RWPE2 (cell line): ENCODE results near the gene KLHL21.

Experiments used
- ATAC-seq: fragments of 200-7000 bp; cut with Tn5 transposase; 3 replicates; pipeline ENCODE4 v1.9.1; 2021; ENCODE audit warnings: low read depth
- DNase-seq: peaks from one replicate; pipeline ENCODE4 v3.0.0-alpha.2; 2020; ENCODE audit warnings: low spot score
- H3K27ac ChIP-seq: fragments of 450-650 bp; 2 replicates; pipeline ENCODE4 v1.5.1; 2017; ENCODE audit warnings: mild to moderate bottlenecking; ENCODE audit not compliant: poor library complexity, severe bottlenecking
- H3K27me3 ChIP-seq: fragments of 250-450 bp; sonication (Bioruptor Pico); 2 replicates; pipeline ENCODE4 v1.5.1; 2021; ENCODE audit warnings: mild to moderate bottlenecking, moderate library complexity; ENCODE audit not compliant: insufficient read depth, poor library complexity, severe bottlenecking
- H3K36me3 ChIP-seq: fragments of 250-450 bp; sonication (Bioruptor Pico); 2 replicates; pipeline ENCODE4 v1.5.1; 2020; ENCODE audit warnings: low read depth, mild to moderate bottlenecking, moderate library complexity
- H3K4me1 ChIP-seq: fragments of 250-450 bp; sonication (Bioruptor Pico); 2 replicates; pipeline ENCODE4 v1.5.1; 2021; ENCODE audit warnings: mild to moderate bottlenecking, moderate library complexity; ENCODE audit not compliant: insufficient read depth, poor library complexity, severe bottlenecking
- H3K4me3 ChIP-seq: fragments of 250-450 bp; sonication (Bioruptor Pico); 2 replicates; pipeline ENCODE4 v1.5.1; 2021; ENCODE audit warnings: mild to moderate bottlenecking, moderate library complexity; ENCODE audit not compliant: severe bottlenecking
- H3K9me3 ChIP-seq: fragments of 250-450 bp; sonication (Bioruptor Pico); 2 replicates; pipeline ENCODE4 v1.5.1; 2021; ENCODE audit warnings: mild to moderate bottlenecking, moderate library complexity; ENCODE audit not compliant: severe bottlenecking
- TF ChIP-seq, protein P1 (sequence below): fragments of 450-650 bp; IDR thresholded peaks from one replicate; pipeline ENCODE4 v1.5.1; 2017; ENCODE audit warnings: mild to moderate bottlenecking, moderate library complexity; ENCODE audit not compliant: poor library complexity, severe bottlenecking

Gene KLHL21

DNA sequence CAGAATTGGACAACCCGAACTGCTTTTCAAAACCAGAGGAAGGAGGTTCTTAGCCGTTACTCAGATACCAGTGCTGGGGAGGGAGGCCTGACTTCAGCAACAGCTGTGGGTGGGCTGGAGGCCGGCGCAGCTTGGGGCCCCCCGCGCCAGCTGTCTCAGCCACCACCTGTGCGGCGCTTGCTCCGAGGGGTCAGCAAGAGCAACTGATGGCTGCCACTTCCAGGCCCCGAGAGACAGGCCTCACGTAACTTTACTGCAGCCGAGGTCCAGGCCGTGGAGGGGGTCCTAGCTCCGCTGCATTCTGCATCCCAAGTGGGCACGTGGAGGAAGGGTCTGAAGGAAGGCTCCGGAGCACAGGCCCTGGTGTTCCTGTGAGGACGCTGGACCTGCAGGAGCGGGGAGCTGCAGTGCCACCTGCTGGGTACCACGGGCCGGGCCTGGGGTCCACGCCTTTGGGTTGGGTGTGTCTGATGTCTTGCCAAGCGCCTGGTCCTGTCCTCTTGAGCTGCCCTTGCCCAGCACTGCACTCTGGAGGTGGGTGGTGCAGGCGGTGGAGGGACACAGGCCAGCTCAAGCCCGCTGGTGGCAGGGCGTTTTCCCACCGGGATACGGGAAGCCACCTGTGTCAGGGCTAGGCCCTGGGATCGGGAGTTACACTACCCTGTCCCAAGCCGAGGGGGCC lies 31.8 kb upstream of the KLHL21 start:
- ATAC-seq (peak; percentile 70), DNase-seq (no peak)
- Histone ChIP-seq H3K4me3 (no peak overlapping the region), H3K36me3 (peaks cover 82% of the 10 kb centered on the region), H3K27ac (no peak overlapping the region), H3K27me3 (no peaks in the 10 kb centered on the region), H3K4me1 (no peaks in the 10 kb centered on the region), H3K9me3 (no peaks in the 10 kb centered on the region)
- TF ChIP-seq, protein P1, sequence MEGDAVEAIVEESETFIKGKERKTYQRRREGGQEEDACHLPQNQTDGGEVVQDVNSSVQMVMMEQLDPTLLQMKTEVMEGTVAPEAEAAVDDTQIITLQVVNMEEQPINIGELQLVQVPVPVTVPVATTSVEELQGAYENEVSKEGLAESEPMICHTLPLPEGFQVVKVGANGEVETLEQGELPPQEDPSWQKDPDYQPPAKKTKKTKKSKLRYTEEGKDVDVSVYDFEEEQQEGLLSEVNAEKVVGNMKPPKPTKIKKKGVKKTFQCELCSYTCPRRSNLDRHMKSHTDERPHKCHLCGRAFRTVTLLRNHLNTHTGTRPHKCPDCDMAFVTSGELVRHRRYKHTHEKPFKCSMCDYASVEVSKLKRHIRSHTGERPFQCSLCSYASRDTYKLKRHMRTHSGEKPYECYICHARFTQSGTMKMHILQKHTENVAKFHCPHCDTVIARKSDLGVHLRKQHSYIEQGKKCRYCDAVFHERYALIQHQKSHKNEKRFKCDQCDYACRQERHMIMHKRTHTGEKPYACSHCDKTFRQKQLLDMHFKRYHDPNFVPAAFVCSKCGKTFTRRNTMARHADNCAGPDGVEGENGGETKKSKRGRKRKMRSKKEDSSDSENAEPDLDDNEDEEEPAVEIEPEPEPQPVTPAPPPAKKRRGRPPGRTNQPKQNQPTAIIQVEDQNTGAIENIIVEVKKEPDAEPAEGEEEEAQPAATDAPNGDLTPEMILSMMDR: peak; percentile 50

DNA sequence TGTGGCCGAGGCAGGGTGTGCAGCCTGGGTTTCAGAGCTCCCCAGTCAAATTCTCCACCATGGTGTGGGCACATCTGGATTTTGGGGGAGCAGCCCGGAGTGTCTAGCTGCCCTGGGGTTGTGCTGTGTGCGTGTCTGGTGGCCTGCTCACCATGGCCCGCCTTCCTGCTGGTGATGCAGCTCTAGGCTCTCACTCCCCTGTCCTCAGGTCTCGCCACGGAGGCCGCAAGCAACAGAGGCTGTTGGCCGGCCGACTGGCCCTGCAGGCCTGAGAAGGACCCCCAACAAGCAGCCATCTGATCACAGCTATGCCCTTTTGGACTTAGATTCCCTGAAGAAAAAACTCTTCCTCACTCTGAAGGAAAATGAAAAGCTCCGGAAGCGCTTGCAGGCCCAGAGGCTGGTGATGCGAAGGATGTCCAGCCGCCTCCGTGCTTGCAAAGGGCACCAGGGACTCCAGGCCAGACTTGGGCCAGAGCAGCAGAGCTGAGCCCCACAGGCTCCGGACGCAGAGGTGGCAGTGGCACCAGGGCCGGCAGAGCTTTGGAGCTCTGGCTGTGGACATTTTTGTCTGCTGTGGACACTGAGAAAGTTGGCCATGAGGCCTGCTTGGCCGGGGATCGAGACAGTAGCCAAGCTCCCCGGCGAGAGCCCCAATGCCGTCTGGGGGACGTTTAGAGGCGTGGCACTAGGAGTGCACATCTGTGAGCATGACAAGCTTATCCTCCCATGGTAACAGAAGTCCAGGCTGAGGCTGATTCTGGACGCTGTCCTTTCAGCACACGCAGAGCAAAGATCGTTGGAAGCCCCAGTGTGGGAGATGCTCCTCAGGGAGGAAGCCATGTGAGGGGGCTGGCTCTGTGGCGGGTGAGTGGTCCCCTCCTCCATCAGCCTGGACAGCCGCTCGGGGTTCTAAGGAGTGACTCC lies 30.2 kb upstream of the KLHL21 start:
- TF ChIP-seq, protein P1: no peak
- Histone ChIP-seq H3K27me3 (no peaks in the 10 kb centered on the region), H3K36me3 (peaks cover 82% of the 10 kb centered on the region), H3K4me3 (no peak overlapping the region), H3K4me1 (no peaks in the 10 kb centered on the region), H3K27ac (no peak overlapping the region), H3K9me3 (no peaks in the 10 kb centered on the region)
- DNase-seq: no peak
- ATAC-seq: no peak; the same call in 2 of the 3 replicates

DNA sequence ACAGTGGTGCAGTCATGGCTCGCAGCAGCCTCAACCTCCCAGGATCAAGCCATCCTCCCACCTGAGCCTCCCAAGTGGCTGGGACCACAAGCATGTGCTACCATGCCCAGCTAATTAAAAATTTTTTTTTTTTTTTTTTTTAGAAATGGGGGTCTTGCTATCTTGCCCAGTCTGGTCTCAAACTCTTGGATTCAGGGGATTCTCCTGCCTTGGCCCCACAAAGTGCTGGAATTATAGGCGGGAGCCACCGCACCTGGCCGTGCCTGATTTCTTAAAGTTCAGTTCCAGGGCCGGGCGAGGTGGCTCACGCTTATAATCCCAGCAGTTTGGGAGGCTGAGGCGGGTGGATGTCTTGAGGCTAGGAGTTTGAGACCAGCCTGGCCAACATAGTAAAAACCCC lies 28.4 kb upstream of the KLHL21 start:
- TF ChIP-seq, protein P1: no peak
- H3K4me3 ChIP-seq: no peak overlapping the region
- DNase-seq (no peak), ATAC-seq (no peak)
- no peak overlapping the region for H3K27ac ChIP-seq
- peaks cover 80% of the 10 kb centered on the region for H3K36me3 ChIP-seq
- no peaks in the 10 kb centered on the region for H3K4me1 ChIP-seq
- H3K27me3 ChIP-seq: no peaks in the 10 kb centered on the region
- H3K9me3 ChIP-seq: no peaks in the 10 kb centered on the region

DNA sequence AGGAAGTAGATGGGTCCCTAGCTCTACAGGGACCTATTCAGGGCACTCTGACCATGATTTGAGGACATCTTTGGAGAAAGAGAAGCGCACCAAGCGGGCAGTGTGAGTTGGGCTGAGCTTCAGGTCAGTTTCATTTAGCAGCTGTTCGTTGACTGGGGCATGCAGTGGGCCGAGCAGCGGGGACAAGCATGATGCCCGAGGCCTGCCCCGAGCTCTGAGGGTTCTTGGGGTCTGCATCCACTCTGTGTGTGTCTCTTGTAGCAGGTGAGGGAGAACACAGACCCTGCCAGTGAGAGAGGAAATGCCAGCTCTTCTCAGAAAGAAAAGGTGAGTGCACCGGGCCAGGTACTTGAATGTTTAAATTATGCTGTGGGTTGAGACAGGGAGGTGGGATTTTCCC lies 27.4 kb upstream of the KLHL21 start:
- Histone ChIP-seq H3K27ac (no peak overlapping the region), H3K27me3 (no peaks in the 10 kb centered on the region), H3K36me3 (peaks cover 72% of the 10 kb centered on the region), H3K4me1 (no peaks in the 10 kb centered on the region), H3K9me3 (no peaks in the 10 kb centered on the region), H3K4me3 (no peak overlapping the region)
- TF ChIP-seq, protein P1: no peak
- ATAC-seq: no peak
- DNase-seq: no peak
